ENCODE measurements around the gene CAPN11.

GRCh38 chr6:44166591-44167184 lies 8.1 kb downstream of the CAPN11 start:
- TF ChIP-seq CTCF (conservative IDR thresholded peaks at IDR 0.05 in 1 of 2, IDR thresholded peaks at IDR 0.05 in 1 of 2; ENCODE audit: low read depth in 1 of 2, low read length in 2 of 2) = no peak
- TF ChIP-seq EZH2 (IDR thresholded peaks at IDR 0.05; ENCODE audit: low read length, missing control alignments) = no peak

Measured in fibroblast of lung (primary cell).